Measurements from ENCODE around the gene MSLN.

MSLN gene

DNA sequence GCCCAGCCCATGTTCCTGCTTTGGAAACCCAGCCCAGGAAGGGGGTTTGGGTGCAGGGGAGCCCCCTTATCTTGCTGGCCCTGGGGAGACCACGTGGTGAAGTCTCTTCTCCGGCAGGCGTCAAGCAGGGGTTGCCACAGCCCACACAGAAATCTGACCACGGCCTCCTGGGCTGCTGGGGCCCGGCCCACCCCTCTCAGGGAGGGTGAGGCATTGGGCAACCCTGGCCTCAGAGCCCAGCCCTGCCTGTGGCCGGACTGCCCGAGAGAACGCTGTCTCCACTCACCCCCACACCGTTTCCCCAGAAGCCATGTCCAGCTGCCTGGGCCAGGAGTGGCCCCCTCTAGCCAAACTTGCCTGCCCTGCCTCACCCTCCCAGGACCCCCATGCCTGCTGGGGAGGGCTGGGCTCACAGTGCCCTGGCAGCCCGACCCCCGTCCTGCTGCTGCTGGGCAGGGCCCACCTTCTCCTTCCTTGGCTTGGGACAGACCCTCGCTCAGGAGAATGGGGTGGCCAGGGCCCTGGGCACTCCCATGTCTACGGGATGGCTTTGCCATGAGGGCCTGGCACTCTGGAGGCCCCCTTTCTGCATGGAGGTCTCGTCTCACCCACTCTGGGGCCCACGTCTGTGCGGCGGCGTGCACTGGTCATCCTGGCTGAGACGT, 20.9 kb downstream of the MSLN start:
- TF ChIP-seq, protein P1, sequence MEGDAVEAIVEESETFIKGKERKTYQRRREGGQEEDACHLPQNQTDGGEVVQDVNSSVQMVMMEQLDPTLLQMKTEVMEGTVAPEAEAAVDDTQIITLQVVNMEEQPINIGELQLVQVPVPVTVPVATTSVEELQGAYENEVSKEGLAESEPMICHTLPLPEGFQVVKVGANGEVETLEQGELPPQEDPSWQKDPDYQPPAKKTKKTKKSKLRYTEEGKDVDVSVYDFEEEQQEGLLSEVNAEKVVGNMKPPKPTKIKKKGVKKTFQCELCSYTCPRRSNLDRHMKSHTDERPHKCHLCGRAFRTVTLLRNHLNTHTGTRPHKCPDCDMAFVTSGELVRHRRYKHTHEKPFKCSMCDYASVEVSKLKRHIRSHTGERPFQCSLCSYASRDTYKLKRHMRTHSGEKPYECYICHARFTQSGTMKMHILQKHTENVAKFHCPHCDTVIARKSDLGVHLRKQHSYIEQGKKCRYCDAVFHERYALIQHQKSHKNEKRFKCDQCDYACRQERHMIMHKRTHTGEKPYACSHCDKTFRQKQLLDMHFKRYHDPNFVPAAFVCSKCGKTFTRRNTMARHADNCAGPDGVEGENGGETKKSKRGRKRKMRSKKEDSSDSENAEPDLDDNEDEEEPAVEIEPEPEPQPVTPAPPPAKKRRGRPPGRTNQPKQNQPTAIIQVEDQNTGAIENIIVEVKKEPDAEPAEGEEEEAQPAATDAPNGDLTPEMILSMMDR (IDR thresholded peaks at IDR 0.05; ENCODE audit: low read depth, low read length, missing control alignments), result no peak
- no peak for DNase-seq (ENCODE audit: low read depth)
- H3K4me3 ChIP-seq (ENCODE audit: low read depth, low read length), result no peak overlapping the region
- in situ Hi-C loops (cut with HindIII; ENCODE audit: low sequenced_read_pairs), result no loop called here

DNA sequence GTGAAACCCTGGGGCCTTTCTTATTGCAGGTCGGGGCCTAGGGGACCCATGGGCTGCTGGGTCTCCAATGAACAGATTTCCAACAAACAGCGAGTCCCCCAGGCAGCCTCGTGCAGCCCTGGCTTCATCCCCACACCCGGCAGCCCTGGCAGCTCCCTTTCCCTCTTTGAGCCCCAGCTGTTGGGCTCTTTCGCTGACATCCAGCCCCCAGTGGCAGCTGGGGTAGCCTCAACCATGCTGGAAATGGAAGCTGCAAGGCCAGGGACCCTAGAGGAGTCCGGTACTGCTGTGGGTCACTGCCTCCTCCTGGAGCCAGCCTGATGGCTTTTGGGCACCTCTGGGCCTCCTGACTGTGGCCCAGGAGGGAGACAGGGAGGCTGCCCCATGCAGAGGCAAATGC, 21.7 kb downstream of the MSLN start:
- no peak overlapping the region for H3K4me3 ChIP-seq (ENCODE audit: low read depth, low read length)
- in situ Hi-C loops (cut with HindIII; ENCODE audit: low sequenced_read_pairs), result no loop called here
- TF ChIP-seq, protein P1 (IDR thresholded peaks at IDR 0.05; ENCODE audit: low read depth, low read length, missing control alignments), result no peak
- no peak for DNase-seq (ENCODE audit: low read depth)

DNA sequence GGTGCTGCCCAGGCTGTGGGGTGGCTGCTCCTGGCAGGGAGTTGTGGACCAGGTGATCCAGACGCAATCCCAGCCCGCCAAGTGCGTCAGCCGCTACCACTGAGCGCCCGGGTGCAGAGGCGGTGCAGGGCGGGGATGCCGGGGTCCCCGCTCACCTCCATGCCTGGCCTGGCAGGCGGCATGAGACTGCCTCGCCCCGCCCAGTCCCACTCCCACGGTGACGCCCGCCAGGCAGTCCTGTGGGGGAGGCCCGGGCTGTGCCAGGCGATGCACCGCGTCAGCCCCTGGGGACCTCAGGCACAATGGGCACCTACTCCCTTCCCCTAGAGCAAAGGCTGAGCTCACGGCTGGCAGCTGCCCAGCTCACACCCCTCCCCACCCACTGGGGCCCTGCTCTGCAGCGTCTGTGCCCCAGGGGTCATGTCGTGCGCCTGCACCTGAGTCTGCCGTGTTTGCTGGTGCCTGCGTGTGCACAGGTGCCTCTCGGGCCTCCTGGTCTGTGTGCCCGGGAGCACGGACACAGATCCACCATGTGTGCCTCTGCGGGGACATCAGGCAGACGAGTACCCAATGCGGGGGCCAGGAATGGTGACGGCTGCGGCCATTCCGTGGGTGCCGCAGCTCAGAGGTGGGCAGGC, 22.4 kb downstream of the MSLN start:
- TF ChIP-seq, protein P1 (IDR thresholded peaks at IDR 0.05; ENCODE audit: low read depth, low read length, missing control alignments), result no peak
- in situ Hi-C loops (cut with HindIII; ENCODE audit: low sequenced_read_pairs), result no loop called here
- no peak overlapping the region for H3K4me3 ChIP-seq (ENCODE audit: low read depth, low read length)
- no peak for DNase-seq (ENCODE audit: low read depth)

DNA sequence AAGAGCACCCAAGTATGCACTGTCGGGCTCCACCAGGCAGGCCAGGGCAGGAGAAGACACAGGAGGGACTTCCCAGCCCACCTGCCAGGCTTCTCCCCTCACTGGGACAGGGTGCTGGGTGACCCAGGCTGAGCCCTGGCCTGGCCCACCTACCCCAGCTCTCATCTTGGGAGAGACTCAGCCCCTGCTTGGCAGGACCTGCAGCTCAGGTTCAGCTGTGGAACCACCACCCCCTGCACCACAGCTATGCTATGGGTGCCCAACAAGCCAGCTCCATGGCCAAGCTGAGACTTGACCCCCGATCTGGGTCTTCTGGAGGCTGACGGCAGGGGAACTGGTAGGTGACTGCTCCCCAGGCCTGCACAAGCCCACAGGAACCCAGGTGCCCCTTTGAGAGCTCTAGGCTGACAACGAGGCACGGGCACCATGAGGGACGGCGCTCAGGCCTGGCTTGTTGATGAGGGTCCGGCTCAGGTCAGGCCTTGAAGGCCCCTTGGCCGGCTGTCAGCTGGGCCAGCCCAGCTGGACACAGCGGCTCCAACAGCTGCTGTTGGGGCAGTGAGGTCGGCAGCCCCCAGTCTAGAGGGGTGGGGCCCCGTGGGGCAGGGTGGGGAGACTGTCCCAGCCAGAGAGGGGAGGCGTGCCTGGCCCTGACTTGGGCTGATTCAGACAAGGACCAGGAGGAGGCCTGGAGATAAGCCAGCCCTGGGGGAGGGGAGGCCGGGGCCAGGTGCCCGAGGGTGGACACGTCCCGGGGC, 23.0 kb downstream of the MSLN start:
- in situ Hi-C loops (cut with HindIII; ENCODE audit: low sequenced_read_pairs), result no loop called here
- TF ChIP-seq, protein P1 (IDR thresholded peaks at IDR 0.05; ENCODE audit: low read depth, low read length, missing control alignments), result no peak
- DNase-seq (ENCODE audit: low read depth), result no peak
- H3K4me3 ChIP-seq (ENCODE audit: low read depth, low read length), result no peak overlapping the region

DNA sequence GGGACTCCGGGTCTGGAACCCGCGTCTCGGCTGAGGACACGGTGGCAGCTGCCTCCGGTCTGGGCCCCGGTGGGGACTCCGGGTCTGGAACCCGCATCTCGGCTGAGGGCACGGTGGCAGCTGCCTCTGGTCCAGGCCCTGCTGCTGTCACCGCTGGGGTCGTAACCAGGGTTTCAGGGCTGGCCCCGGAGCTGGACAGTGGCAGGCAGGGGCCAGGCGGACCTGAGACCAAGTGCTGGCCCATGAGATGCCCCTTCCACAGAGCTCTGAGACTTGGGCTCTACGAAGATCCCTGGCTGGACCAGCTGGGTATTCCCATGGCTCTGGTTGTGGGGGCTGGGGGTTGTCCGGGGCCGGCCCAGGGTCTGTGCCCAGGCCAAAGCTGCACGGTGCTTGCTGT, 23.9 kb downstream of the MSLN start:
- DNase-seq (ENCODE audit: low read depth), result no peak
- in situ Hi-C loops (cut with HindIII; ENCODE audit: low sequenced_read_pairs), result no loop called here
- TF ChIP-seq, protein P1 (IDR thresholded peaks at IDR 0.05; ENCODE audit: low read depth, low read length, missing control alignments), result no peak
- no peak overlapping the region for H3K4me3 ChIP-seq (ENCODE audit: low read depth, low read length)

DNA sequence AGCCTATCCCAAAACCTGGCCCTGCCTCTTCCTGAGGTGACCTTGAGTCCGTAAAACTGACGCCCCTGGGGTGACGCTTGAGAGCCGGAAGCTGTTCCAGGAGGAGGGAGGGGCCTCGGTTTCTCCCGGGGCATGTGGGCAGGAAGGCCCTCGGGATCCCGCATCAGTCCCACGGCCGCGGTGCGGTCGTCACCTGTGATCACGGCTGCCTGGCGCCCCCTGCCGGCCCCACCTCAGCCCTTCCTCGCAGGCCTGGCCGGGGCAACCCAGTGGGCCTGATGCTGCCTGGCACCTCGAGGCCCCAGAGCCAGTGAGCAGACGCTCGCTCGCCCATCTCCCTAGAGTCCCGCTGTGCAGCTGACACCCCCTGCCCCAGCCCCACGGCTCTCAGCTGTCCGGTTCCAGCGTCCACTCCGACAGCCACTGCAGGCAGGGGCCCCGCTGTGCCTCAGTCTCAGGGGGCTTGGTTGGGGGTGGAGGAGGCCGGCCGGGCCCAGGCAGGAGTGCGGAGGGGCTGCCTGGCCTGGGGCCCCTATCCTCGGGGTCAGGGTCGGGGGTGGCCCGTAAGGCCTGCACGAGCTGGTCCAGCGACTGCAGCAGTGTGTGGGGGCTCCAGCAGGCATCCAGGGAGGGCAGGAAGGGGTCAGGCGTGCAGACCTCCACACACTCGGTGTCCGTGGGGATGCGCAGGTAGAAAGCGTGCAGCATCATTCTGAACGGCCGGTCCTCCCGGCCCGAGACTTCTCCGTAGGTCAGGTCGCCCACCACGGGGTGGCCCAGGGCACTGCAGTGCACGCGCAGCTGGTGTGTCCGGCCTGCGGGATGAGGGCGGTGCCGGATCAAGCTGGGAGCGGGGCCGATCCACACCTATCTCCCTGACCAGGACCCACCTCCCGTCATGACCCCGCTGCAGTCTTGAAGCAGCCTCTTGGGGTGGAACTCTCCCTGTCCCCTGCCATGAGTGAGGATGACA, 25.3 kb downstream of the MSLN start:
- in situ Hi-C loops (cut with HindIII; ENCODE audit: low sequenced_read_pairs), result no loop called here
- no peak overlapping the region for H3K4me3 ChIP-seq (ENCODE audit: low read depth, low read length)
- no peak for DNase-seq (ENCODE audit: low read depth)
- TF ChIP-seq, protein P1 (IDR thresholded peaks at IDR 0.05; ENCODE audit: low read depth, low read length, missing control alignments), result peak; percentile 73

Data from astrocyte of the cerebellum (primary cell).